ENCODE results near the gene COL4A2. TPM values are rescaled to one million over a fixed set of nuclear protein-coding genes. Genes with fewer than 3 reads are reported as not detected.
A peak's percentile ranks its signal among the peaks of the same experiment; 100 is the strongest.

Gene COL4A2
- total RNA-seq, 4 donors from 2014 or later = 43.0 to 72.7 (median 53.5) TPM

- WGBS = 46% methylated on average over 14 of the region's 16 CpGs
- H3K36me3 ChIP-seq = no peaks in the 10 kb centered on the region
- H3K27ac ChIP-seq = peak overlapping the region; percentile 52
- DNase-seq (ENCODE audit: low spot score in 2 of 2) = peak; percentile 91 to 92
- no peaks in the 10 kb centered on the region for H3K27me3 ChIP-seq
- TF ChIP-seq EP300 (IDR thresholded peaks at IDR 0.05) = peak; percentile 72
- no peak for TF ChIP-seq CTCF (IDR thresholded peaks at IDR 0.05)
- TF ChIP-seq POLR2AphosphoS5 (IDR thresholded peaks at IDR 0.05) = peak in 2 of 3 donors; percentile 86 to 95
- TF ChIP-seq POLR2A (IDR thresholded peaks at IDR 0.05) = no peak
- peaks cover 41% of the 10 kb centered on the region for H3K4me1 ChIP-seq
- H3K9me3 ChIP-seq = no peaks in the 10 kb centered on the region
- no peak overlapping the region for H3K4me3 ChIP-seq
Measured at GRCh38 chr13:110520431-110521295, 213.6 kb downstream of the COL4A2 start.

GRCh38 chr13:110521296-110521680, 214.2 kb downstream of the COL4A2 start:
- H3K4me1 ChIP-seq = peaks cover 42% of the 10 kb centered on the region
- H3K4me3 ChIP-seq = no peak overlapping the region
- H3K27me3 ChIP-seq = no peaks in the 10 kb centered on the region
- DNase-seq (ENCODE audit: low spot score in 2 of 2) = no peak
- H3K9me3 ChIP-seq = no peaks in the 10 kb centered on the region
- no peaks in the 10 kb centered on the region for H3K36me3 ChIP-seq
- peak overlapping the region; percentile 52 for H3K27ac ChIP-seq
- TF ChIP-seq CTCF (IDR thresholded peaks at IDR 0.05) = no peak
- no peak for TF ChIP-seq EP300 (IDR thresholded peaks at IDR 0.05)
- no peak for TF ChIP-seq POLR2A (IDR thresholded peaks at IDR 0.05)
- TF ChIP-seq POLR2AphosphoS5 (IDR thresholded peaks at IDR 0.05) = no peak
- WGBS = 73% methylated on average over 10 of the region's 10 CpGs

DNA sequence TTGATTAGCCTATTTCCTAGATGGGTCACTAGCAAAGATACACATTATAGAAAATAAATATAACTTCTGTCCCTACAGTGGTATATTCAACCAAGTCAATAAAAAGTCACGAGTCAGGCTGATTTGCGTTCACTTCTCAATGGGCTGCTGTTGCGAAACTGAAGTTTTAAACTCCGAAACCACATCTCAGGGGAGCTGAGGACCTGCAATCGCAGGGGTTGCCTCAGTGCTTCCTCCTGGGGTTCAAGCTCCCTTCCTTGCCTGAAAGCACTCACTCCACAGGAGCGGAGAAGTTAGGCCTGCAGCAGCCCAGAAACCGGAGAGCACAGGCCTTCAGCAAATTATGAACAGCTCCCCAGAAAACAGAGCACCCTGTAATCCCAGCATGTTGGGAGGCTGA, 214.9 kb downstream of the COL4A2 start:
- no peaks in the 10 kb centered on the region for H3K27me3 ChIP-seq
- H3K27ac ChIP-seq = no peak overlapping the region
- H3K36me3 ChIP-seq = no peaks in the 10 kb centered on the region
- no peak for DNase-seq (ENCODE audit: low spot score in 2 of 2)
- H3K4me3 ChIP-seq = no peak overlapping the region
- no peaks in the 10 kb centered on the region for H3K9me3 ChIP-seq
- H3K4me1 ChIP-seq = peaks cover 42% of the 10 kb centered on the region
- 79% methylated on average over 7 of the region's 7 CpGs for WGBS
- TF ChIP-seq CTCF (IDR thresholded peaks at IDR 0.05) (no peak), POLR2AphosphoS5 (IDR thresholded peaks at IDR 0.05) (no peak), POLR2A (IDR thresholded peaks at IDR 0.05) (no peak), EP300 (IDR thresholded peaks at IDR 0.05) (no peak)

GRCh38 chr13:110522721-110523120, 215.6 kb downstream of the COL4A2 start:
- no peak for DNase-seq (ENCODE audit: low spot score in 2 of 2)
- WGBS = 95% methylated on average over 5 of the region's 5 CpGs
- no peak overlapping the region for H3K27ac ChIP-seq
- no peaks in the 10 kb centered on the region for H3K36me3 ChIP-seq
- TF ChIP-seq POLR2AphosphoS5 (IDR thresholded peaks at IDR 0.05) (no peak), POLR2A (IDR thresholded peaks at IDR 0.05) (no peak), EP300 (IDR thresholded peaks at IDR 0.05) (no peak), CTCF (IDR thresholded peaks at IDR 0.05) (no peak)
- no peaks in the 10 kb centered on the region for H3K9me3 ChIP-seq
- peaks cover 50% of the 10 kb centered on the region for H3K4me1 ChIP-seq
- H3K27me3 ChIP-seq = no peaks in the 10 kb centered on the region
- H3K4me3 ChIP-seq = no peak overlapping the region

DNA sequence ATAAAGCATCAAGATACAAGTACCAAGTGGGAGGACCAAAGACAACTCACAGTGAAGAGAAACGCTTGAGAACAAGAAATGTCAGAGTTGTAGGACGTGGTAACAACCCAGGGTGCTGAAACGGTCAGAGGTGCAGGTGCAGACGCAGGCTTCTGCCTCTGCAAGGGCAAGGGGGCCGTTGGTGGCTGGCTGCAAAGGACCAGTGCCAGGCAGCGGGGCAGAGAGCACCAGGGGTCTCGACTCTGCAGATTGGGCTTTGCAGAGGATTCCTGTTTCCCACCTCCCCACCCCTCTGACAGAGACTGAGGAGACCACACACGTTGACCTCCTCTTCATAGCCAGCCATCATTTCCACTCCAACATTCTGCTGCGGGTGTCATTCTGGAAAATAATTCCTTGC, 216.1 kb downstream of the COL4A2 start:
- DNase-seq (ENCODE audit: low spot score in 2 of 2) = no peak
- Histone ChIP-seq H3K4me3 (no peak overlapping the region), H3K27me3 (no peaks in the 10 kb centered on the region), H3K9me3 (no peaks in the 10 kb centered on the region), H3K36me3 (no peaks in the 10 kb centered on the region), H3K27ac (no peak overlapping the region), H3K4me1 (peaks cover 51% of the 10 kb centered on the region)
- TF ChIP-seq CTCF (IDR thresholded peaks at IDR 0.05) = no peak
- TF ChIP-seq POLR2A (IDR thresholded peaks at IDR 0.05) = no peak
- no peak for TF ChIP-seq POLR2AphosphoS5 (IDR thresholded peaks at IDR 0.05)
- TF ChIP-seq EP300 (IDR thresholded peaks at IDR 0.05) = no peak
- WGBS = 89% methylated on average over 9 of the region's 9 CpGs

All from suprapubic skin (tissue), 4 donors.